OCI-LY3 (cell line): ENCODE data around the gene CDC20B.

Experiments
- H2AFZ ChIP-seq: fragments of 200-600, 300-600 bp; shearing (Covaris generic); 2 replicates; pipeline ENCODE4 v1.6.0; 2014; ENCODE audit warnings: antibody characterized with exemption, low read depth, low read length
- H3K27ac ChIP-seq: fragments of 200-600, 300-600 bp; sonication (generic); 2 replicates; pipeline ENCODE4 v1.5.1; 2014; ENCODE audit warnings: mild to moderate bottlenecking, low read length, moderate library complexity, mixed read lengths
- H3K27me3 ChIP-seq: fragments of 200-600, 300-600 bp; sonication (generic); 2 replicates; pipeline ENCODE4 v1.6.1; 2014; ENCODE audit warnings: low read depth, low read length, mixed read lengths
- H3K36me3 ChIP-seq: fragments of 200-600, 300-600 bp; sonication (generic); replicated peaks from 2 replicates; pipeline ENCODE3; 2014; ENCODE audit warnings: low read depth, low read length, mixed read lengths
- H3K4me1 ChIP-seq: fragments of 300-600, 200-600 bp; sonication (generic); 2 replicates; pipeline ENCODE4 v1.6.1; 2014; ENCODE audit warnings: low read length, mixed read lengths
- H3K4me2 ChIP-seq: fragments of 200-600, 300-600 bp; sonication (generic); 2 replicates; pipeline ENCODE4 v1.6.1; 2014; ENCODE audit warnings: low read length, mixed read lengths
- H3K4me3 ChIP-seq: fragments of 300-600, 200-600 bp; sonication (generic); 2 replicates; pipeline ENCODE4 v1.5.1; 2014; ENCODE audit warnings: antibody characterized with exemption, mild to moderate bottlenecking, low read length, moderate library complexity
- H3K79me2 ChIP-seq: fragments of 300-600, 200-600 bp; shearing (Covaris generic); 2 replicates; pipeline ENCODE4 v1.6.1; 2014; ENCODE audit warnings: mild to moderate bottlenecking, low read length, mixed read lengths
- H3K9ac ChIP-seq: fragments of 300-600, 200-600 bp; shearing (Covaris generic); 2 replicates; pipeline ENCODE4 v1.6.0; 2014; ENCODE audit warnings: mild to moderate bottlenecking, low read length, moderate library complexity
- H3K9me3 ChIP-seq: fragments of 200-600, 300-600 bp; shearing (Covaris generic); 2 replicates; pipeline ENCODE4 v1.6.1; 2014; ENCODE audit warnings: low read length, mixed read lengths; ENCODE audit not compliant: insufficient read depth
- H4K20me1 ChIP-seq: fragments of 200-600, 300-600 bp; sonication (generic); 2 replicates; pipeline ENCODE4 v1.6.1; 2016; ENCODE audit warnings: low read length, mixed read lengths; ENCODE audit not compliant: insufficient read depth
- CTCF ChIP-seq: fragments of 200-600, 300-600 bp; sonication (generic); IDR thresholded peaks from 2 replicates; pipeline ENCODE4 v1.5.1; 2014; ENCODE audit warnings: antibody characterized with exemption, low read length, low read depth
- EZH2phosphoT487 ChIP-seq: fragments of 200-600 bp; shearing (Covaris generic); IDR thresholded peaks from 2 replicates; pipeline ENCODE4 v1.6.1; 2018; ENCODE audit warnings: antibody characterized with exemption, mixed run types, low read depth

Gene CDC20B

GRCh38 chr5:55123365-55123764, 49.6 kb downstream of the CDC20B start:
- no peaks in the 10 kb centered on the region for H4K20me1 ChIP-seq
- H3K79me2 ChIP-seq, result no peaks in the 10 kb centered on the region
- no peak overlapping the region for H3K4me2 ChIP-seq
- no peaks in the 10 kb centered on the region for H3K27me3 ChIP-seq
- no peak overlapping the region for H2AFZ ChIP-seq
- H3K4me3 ChIP-seq, result no peak overlapping the region
- TF ChIP-seq EZH2phosphoT487, result no peak
- no peak for TF ChIP-seq CTCF
- H3K27ac ChIP-seq, result no peak overlapping the region
- no peaks in the 10 kb centered on the region for H3K36me3 ChIP-seq
- H3K4me1 ChIP-seq, result no peaks in the 10 kb centered on the region
- H3K9me3 ChIP-seq, result no peaks in the 10 kb centered on the region
- no peak overlapping the region for H3K9ac ChIP-seq

GRCh38 chr5:55114061-55114460, 58.9 kb downstream of the CDC20B start:
- H3K4me1 ChIP-seq, result no peaks in the 10 kb centered on the region
- H3K27me3 ChIP-seq, result 0 out of 2 replicates have a peak, but pooled peaks cover 7% of the 10 kb centered on the region
- no peaks in the 10 kb centered on the region for H3K79me2 ChIP-seq
- H3K4me3 ChIP-seq, result no peak overlapping the region
- H3K36me3 ChIP-seq, result no peaks in the 10 kb centered on the region
- H3K9ac ChIP-seq, result no peak overlapping the region
- no peak overlapping the region for H3K27ac ChIP-seq
- H3K9me3 ChIP-seq, result no peaks in the 10 kb centered on the region
- H2AFZ ChIP-seq, result no peak overlapping the region
- no peak for TF ChIP-seq CTCF
- TF ChIP-seq EZH2phosphoT487, result no peak
- H4K20me1 ChIP-seq, result no peaks in the 10 kb centered on the region
- H3K4me2 ChIP-seq, result no peak overlapping the region

- Histone ChIP-seq H4K20me1 (no peaks in the 10 kb centered on the region), H3K27me3 (0 out of 2 replicates have a peak, but pooled peaks cover 7% of the 10 kb centered on the region), H3K36me3 (no peaks in the 10 kb centered on the region), H3K9ac (no peak overlapping the region), H3K4me3 (no peak overlapping the region), H3K79me2 (no peaks in the 10 kb centered on the region), H3K4me2 (no peak overlapping the region), H3K27ac (no peak overlapping the region), H3K4me1 (no peaks in the 10 kb centered on the region), H2AFZ (no peak overlapping the region), H3K9me3 (no peaks in the 10 kb centered on the region)
- TF ChIP-seq CTCF, result no peak
Observed at GRCh38 chr5:55113327-55113726, 59.6 kb downstream of the CDC20B start.

GRCh38 chr5:55110217-55110616, 62.8 kb downstream of the CDC20B start:
- Histone ChIP-seq H3K36me3 (no peaks in the 10 kb centered on the region), H3K27me3 (0 out of 2 replicates have a peak, but pooled peaks cover 7% of the 10 kb centered on the region), H3K4me2 (no peak overlapping the region), H3K4me1 (no peaks in the 10 kb centered on the region), H3K9ac (no peak overlapping the region), H2AFZ (no peak overlapping the region), H3K79me2 (no peaks in the 10 kb centered on the region), H3K27ac (no peak overlapping the region), H4K20me1 (no peaks in the 10 kb centered on the region), H3K4me3 (no peak overlapping the region), H3K9me3 (no peaks in the 10 kb centered on the region)
- TF ChIP-seq EZH2phosphoT487 (no peak), CTCF (no peak)
